Vagina (tissue), 2 donors: ENCODE data around the gene PTPRD. TPM values are rescaled to one million over a fixed set of nuclear protein-coding genes. Genes with fewer than 3 reads are reported as not detected.

Experiments
- DNase-seq, 2 donors: peaks; one replicate each; pipeline ENCODE4 v3.0.0-alpha.2; 2017; ENCODE audit errors: extremely low spot score in 2 of 2
- H3K27ac ChIP-seq: fragments of 200-600 bp; sonication (generic); one replicate; pipeline ENCODE4 v1.5.1; 2019
- H3K27me3 ChIP-seq: fragments of 200-600 bp; sonication (generic); one replicate; pipeline ENCODE4 v1.5.1; 2019
- H3K36me3 ChIP-seq, 2 donors: fragments of 200-600 bp; sonication (generic); one replicate each; pipeline ENCODE4 v1.5.1; 2017 to 2019
- H3K4me1 ChIP-seq: fragments of 200-600 bp; sonication (generic); one replicate; pipeline ENCODE4 v1.5.1; 2019
- H3K4me3 ChIP-seq, 2 donors: fragments of 200-600 bp; sonication (generic); 1 replicate in 1 of 2; 2 replicates in 1 of 2; pipeline ENCODE4 v1.5.1; 2016 to 2019
- H3K9me3 ChIP-seq: fragments of 200-600 bp; sonication (generic); one replicate; pipeline ENCODE4 v1.5.1; 2019
- CTCF ChIP-seq, 3 experiments: fragments of 450-650 bp in 2 of 3; fragments of 200-600 bp in 1 of 3; sonication (generic) in 1 of 3; IDR thresholded peaks; one replicate each; pipeline ENCODE4 v1.5.1; 2017 to 2019; ENCODE audit warnings: antibody characterized with exemption in 3 of 3, mild to moderate bottlenecking in 2 of 3, moderate library complexity in 2 of 3
- POLR2A ChIP-seq, 2 donors: fragments of 450-650 bp; IDR thresholded peaks; one replicate each; pipeline ENCODE4 v1.6.1; 2017; ENCODE audit warnings: antibody characterized with exemption in 2 of 2, mild to moderate bottlenecking in 2 of 2, moderate library complexity in 2 of 2
- POLR2AphosphoS5 ChIP-seq, 2 donors: sonication (generic); formaldehyde crosslinking; IDR thresholded peaks; one replicate each; pipeline ENCODE4 v1.9.0; 2017; ENCODE audit warnings: antibody characterized with exemption in 2 of 2, mild to moderate bottlenecking in 2 of 2, low read depth in 1 of 2; ENCODE audit not compliant: insufficient read depth in 1 of 2
- intact Hi-C: fragments of 100-400 bp; cut with DNase I; formaldehyde crosslinking; loops from one replicate; pipeline ENCODE4 v1.15.1; 2023
- total RNA-seq: library from RNA; depleted of rRNA; stranded (reverse); fragments of >200 nt; gene quantifications from one replicate; pipeline ENCODE4 v1.2.3, GENCODE V29; 2016

Gene PTPRD
- total RNA-seq, 1 donor from 2014 or later: 10.3 TPM

GRCh38 chr9:8728910-8729309 lies 1883.9 kb downstream of the PTPRD start:
- Histone ChIP-seq H3K27me3 (no peaks in the 10 kb centered on the region), H3K4me1 (peaks cover 7% of the 10 kb centered on the region), H3K36me3 (no peaks in the 10 kb centered on the region), H3K4me3 (no peak overlapping the region), H3K27ac (no peak overlapping the region), H3K9me3 (no peaks in the 10 kb centered on the region)
- intact Hi-C loops: no loop called here
- DNase-seq: no peak
- no peak for TF ChIP-seq CTCF (IDR thresholded peaks at IDR 0.05)
- TF ChIP-seq POLR2A (IDR thresholded peaks at IDR 0.05): no peak
- TF ChIP-seq POLR2AphosphoS5 (IDR thresholded peaks at IDR 0.05; ENCODE audit: insufficient read depth in 1 of 2, low read depth in 1 of 2): no peak

- no peaks in the 10 kb centered on the region for H3K36me3 ChIP-seq
- DNase-seq: no peak
- no peaks in the 10 kb centered on the region for H3K9me3 ChIP-seq
- intact Hi-C loops: no loop called here
- no peak overlapping the region for H3K4me3 ChIP-seq
- TF ChIP-seq CTCF (IDR thresholded peaks at IDR 0.05) (no peak), POLR2AphosphoS5 (IDR thresholded peaks at IDR 0.05; ENCODE audit: insufficient read depth in 1 of 2, low read depth in 1 of 2) (no peak), POLR2A (IDR thresholded peaks at IDR 0.05) (no peak)
- H3K4me1 ChIP-seq: no peaks in the 10 kb centered on the region
- no peak overlapping the region for H3K27ac ChIP-seq
- no peaks in the 10 kb centered on the region for H3K27me3 ChIP-seq
Measured at GRCh38 chr9:8727191-8727590, 1885.6 kb downstream of the PTPRD start.

GRCh38 chr9:8726692-8727091 lies 1886.1 kb downstream of the PTPRD start:
- Histone ChIP-seq H3K27ac (no peak overlapping the region), H3K4me1 (no peaks in the 10 kb centered on the region), H3K4me3 (no peak overlapping the region), H3K36me3 (no peaks in the 10 kb centered on the region), H3K27me3 (no peaks in the 10 kb centered on the region), H3K9me3 (no peaks in the 10 kb centered on the region)
- no peak for DNase-seq
- intact Hi-C loops: no loop called here
- TF ChIP-seq POLR2AphosphoS5 (IDR thresholded peaks at IDR 0.05; ENCODE audit: insufficient read depth in 1 of 2, low read depth in 1 of 2) (no peak), CTCF (IDR thresholded peaks at IDR 0.05) (no peak), POLR2A (IDR thresholded peaks at IDR 0.05) (no peak)

- no peak overlapping the region for H3K27ac ChIP-seq
- H3K9me3 ChIP-seq: no peaks in the 10 kb centered on the region
- no peaks in the 10 kb centered on the region for H3K36me3 ChIP-seq
- intact Hi-C loops: no loop called here
- no peak for TF ChIP-seq POLR2AphosphoS5 (IDR thresholded peaks at IDR 0.05; ENCODE audit: insufficient read depth in 1 of 2, low read depth in 1 of 2)
- TF ChIP-seq CTCF (IDR thresholded peaks at IDR 0.05): no peak
- TF ChIP-seq POLR2A (IDR thresholded peaks at IDR 0.05): no peak
- DNase-seq: no peak
- no peaks in the 10 kb centered on the region for H3K4me1 ChIP-seq
- no peak overlapping the region for H3K4me3 ChIP-seq
- no peaks in the 10 kb centered on the region for H3K27me3 ChIP-seq
Measured at GRCh38 chr9:8725635-8726034, 1887.2 kb downstream of the PTPRD start.

- intact Hi-C loops: no loop called here
- no peak overlapping the region for H3K27ac ChIP-seq
Measured at GRCh38 chr9:8724284-8725018, 1888.4 kb downstream of the PTPRD start.

More at GRCh38 chr9:8724284-8725018, 1888.4 kb downstream of the PTPRD start:
- H3K4me1 ChIP-seq: no peaks in the 10 kb centered on the region
- no peaks in the 10 kb centered on the region for H3K9me3 ChIP-seq
- no peaks in the 10 kb centered on the region for H3K36me3 ChIP-seq
- no peaks in the 10 kb centered on the region for H3K27me3 ChIP-seq
- H3K4me3 ChIP-seq: no peak overlapping the region
- no peak for DNase-seq
- TF ChIP-seq POLR2A (IDR thresholded peaks at IDR 0.05): no peak
- TF ChIP-seq CTCF (IDR thresholded peaks at IDR 0.05): no peak
- TF ChIP-seq POLR2AphosphoS5 (IDR thresholded peaks at IDR 0.05; ENCODE audit: insufficient read depth in 1 of 2, low read depth in 1 of 2): no peak
